HG02852 (cell line): ENCODE results near the gene TBC1D9B.

Experiments
- ATAC-seq: cut with Tn5 transposase; IDR thresholded peaks from one replicate; pipeline ENCODE4 v1.9.1; 2021; ENCODE audit warnings: mild to moderate bottlenecking, moderate library complexity; ENCODE audit not compliant: unreplicated experiment

Gene TBC1D9B

GRCh38 chr5:179870952-179871351 is 36.7 kb downstream of the TBC1D9B start:
- no peak for ATAC-seq

DNA sequence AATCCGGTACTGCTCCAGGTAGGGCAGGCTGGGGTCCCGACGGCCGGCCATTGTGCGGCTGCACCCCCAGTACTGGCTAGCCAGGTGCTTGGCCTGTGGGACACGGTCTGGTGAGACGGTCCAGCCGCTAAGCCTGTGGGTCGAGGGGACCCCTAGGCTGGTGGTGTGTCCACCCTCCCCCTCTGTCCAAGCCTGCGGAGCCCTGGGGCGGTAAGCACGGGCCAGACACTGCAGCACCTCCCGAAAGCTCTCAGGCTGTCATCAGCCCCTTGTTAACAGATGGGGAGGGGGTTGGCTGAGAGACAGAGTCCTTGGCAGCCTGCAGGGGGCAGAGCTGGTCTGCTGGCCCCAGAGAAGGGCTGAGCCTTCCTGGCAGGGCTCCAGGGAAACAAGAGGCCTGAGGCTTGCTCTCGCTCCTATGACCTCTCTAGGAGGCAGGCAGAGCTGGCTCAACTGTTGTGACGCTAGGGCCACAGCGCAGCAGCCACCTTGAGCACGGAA is 37.2 kb downstream of the TBC1D9B start:
- no peak for ATAC-seq

DNA sequence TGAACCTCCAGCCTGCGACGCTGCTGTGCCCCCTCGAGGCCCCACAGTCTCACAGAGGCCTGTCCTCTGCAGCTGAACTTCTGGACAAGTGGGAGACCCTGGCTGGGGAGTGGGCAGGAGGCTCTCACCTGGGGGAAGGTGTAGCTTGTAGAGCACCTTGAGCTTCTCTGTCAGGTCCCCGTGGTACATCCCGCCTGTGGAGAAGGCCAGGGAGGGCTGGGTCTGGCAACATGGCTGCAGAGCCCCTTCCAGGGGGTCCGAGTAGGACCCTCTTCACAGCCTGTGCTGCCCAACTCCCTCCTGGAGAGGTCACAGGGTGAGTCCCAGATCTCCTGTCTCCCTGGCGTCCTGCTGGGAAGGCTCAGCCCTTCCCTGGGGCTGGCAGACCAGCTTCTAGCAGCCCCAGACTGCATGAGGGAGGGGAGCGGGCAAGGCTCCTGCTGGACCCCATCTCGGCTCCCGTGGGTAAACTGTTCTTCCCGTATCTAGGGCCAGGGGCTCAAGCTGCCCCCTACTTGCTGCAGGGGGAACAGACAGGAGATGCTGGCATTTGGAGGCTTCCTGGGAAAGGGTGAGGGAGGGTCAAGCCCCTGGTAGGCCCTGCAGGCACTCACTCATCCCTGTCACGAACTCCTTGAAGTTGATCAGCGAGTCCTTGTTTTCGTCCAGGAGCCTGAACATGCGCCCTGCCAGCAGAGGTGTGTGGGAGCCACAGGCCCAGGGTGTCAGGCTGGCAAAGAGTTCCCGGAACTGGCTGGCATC is 37.9 kb downstream of the TBC1D9B start:
- no peak for ATAC-seq

DNA sequence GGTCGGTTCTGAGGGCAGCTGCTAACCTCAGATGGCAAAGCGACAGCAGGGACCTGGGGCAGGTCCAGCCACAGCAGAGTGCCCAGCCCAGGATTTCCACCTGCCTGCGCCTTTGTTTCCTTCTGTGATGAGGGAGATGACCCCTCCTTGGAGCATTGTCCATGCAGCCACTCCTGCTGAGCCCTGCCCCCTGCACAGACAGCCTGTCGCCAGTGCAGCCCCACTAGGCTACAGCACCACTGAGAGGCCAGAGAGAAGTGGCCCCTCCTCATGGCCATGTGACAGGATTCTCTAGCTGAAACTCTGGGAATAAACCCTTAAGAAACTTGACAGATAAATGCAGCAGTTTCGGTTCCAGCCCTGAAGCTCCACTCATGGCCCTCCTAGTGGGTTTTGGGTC is 38.6 kb downstream of the TBC1D9B start:
- ATAC-seq = no peak

DNA sequence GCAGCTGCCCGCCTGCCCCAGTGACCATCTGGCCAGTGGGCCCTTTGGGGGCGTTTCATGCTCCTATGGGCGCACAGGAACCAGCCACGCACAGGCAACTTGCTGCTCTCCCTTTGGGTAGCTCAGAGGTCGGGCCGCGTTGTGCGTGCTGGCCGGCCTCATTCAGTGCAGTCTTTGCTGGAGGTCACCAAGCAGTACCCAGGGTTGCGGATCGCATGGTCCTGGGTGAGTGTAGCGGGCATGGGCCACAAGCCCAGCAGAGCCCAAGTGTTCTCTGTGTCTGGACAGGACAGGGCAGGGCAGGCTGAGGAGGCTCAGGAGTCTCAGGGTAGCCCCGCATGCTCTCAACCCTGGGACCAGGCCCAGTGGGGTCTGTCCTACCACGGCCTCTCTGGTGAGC is 39.2 kb downstream of the TBC1D9B start:
- no peak for ATAC-seq

GRCh38 chr5:179867476-179867875 is 40.2 kb downstream of the TBC1D9B start:
- ATAC-seq = no peak

GRCh38 chr5:179867079-179867465 is 40.6 kb downstream of the TBC1D9B start:
- ATAC-seq = no peak

DNA sequence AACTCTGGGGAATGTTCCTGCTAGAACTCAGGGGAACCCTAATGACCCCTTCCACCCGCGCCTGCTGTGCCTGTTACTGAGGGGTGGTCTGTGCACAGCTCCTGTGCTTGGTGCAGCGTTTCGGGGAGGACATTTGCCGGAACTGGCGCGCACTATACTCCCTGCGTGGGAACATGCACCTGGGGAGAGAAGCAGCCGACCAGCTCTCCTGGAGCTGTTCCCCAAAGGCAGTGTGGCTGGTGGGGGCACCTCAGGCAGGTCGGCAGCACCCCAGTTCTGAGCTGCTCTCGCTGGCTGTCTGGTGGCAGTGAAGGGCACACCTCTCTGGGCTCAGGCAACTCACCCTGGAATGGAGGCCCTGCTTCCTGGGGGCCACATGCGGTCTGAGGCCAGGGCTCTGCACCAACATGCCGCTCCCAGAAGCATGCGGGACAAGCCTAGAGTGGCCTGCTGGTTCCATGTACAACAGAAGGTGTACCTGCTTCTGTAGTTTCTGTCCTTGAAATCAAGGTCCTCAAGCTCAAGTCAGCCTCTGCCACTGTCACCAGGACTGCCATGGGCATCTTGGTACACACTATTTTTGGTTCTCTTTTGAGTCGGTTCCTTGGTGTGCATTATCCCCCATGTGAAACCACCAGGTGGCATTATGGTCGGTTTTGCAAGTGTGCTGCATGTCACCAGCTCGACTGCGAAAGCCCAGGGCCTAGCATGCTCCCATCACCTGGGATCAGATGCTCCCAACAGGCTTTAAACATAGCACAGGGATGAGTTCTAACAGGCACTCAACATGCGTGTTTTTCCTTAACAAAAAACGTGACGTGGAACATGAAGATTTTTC is 41.2 kb downstream of the TBC1D9B start:
- no peak for ATAC-seq

- ATAC-seq = no peak
These were observed 42.0 kb downstream of the TBC1D9B start for GRCh38 chr5:179865491-179866240.

GRCh38 chr5:179864686-179865085 is 43.0 kb downstream of the TBC1D9B start:
- no peak for ATAC-seq

DNA sequence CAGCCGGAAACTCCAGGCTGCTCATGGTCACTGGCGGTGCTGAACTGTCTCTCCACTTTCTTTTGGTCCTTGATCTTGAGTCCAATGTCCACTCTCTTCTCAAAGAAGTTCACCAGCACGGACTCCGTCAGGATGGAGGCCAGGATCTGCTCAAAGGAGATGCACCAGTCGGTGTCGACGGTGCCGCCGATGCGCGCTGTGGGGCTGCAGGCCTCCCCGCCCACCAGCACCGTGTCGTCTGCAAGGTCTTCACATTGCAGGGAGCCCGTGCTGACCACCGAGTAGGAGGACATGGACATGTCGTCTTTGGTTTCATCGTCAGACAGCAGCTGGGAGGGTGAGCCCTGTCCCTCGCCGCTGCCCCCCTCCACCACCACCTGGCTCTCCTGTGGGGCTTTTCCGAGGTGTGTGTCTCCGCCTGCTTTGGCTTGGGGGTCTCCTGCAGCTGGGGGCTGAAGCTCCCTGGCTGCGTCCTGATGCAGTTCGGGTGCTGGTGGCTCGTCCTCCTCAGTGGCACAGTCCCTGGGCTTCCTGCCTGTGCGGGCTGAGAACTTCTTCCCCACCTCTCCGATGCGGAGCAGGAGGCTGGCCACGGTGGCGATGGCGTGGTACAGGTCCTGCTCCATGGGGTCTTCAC is 44.1 kb downstream of the TBC1D9B start:
- no peak for ATAC-seq

GRCh38 chr5:179862891-179863290 is 44.8 kb downstream of the TBC1D9B start:
- no peak for ATAC-seq

DNA sequence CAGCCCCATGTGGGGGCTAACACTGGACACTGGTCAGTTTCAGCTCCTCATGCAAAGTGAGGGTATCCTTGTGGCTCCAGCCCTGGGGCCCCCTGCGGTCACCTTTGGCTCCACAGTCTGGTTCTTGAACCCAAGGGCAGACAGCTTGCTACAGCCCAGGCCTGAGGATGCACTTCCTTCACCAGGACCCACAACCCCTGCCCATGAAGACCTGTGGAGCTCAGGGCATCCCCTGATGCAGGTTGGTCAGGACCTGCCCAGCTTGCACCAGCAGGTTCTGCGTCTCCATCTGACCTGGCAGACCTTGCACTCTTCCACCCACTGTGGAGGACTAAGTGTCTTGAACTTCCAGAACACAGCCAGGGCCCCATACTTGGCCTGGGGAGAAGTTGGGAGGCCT is 45.4 kb downstream of the TBC1D9B start:
- ATAC-seq = no peak

GRCh38 chr5:179860301-179860700 is 47.4 kb downstream of the TBC1D9B start:
- ATAC-seq = no peak

DNA sequence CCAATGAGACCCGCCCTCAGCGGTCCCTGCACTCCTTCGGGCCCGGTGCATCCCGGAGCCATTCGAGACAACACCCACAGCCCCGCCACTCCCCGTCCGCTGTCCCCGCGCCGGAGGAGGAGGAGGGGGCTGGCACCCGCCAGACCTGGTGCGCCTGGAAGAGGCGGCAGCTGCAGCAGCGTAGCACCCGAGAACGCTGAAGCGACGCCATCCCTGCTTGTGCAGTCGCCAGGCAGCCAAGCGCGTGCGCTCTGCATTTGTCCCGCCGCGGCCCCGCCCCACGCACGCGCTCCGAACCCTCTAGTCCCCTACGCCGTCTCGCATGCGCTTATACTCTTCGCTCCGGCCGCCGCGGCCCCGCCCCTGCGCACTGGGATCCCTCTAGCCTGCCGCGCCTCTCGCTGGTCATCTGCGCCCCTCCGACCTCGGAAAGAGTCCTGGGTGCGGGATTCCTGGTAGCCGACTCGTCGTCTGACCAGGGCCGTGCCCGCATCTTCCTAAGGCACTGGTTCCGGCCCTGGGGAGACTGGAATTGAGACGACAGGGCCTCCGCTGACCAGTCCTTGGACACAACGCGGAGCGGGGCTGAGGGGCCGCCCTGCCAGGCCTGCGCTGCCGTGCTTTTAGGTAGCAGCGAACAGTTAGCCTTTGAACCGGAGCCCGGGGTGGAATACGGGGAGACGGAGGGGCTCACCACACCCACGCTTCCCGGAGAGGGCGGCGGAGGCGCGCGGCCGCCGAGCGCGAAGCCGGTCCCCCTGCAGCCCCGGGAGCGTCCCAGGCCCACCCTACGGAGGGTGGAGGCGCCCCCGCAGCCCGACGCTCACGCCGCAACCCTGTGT is 48.9 kb downstream of the TBC1D9B start, which contains the start of gene MRNIP:
Gene MRNIP (minus strand): TSS at position 232 of the 842 bp plus-strand sequence. CDS start 21 bp downstream, at position 211.
- peak; percentile 96 for ATAC-seq

- ATAC-seq = peak; percentile 45
These were observed 49.5 kb downstream of the TBC1D9B start for GRCh38 chr5:179858241-179858585.

DNA sequence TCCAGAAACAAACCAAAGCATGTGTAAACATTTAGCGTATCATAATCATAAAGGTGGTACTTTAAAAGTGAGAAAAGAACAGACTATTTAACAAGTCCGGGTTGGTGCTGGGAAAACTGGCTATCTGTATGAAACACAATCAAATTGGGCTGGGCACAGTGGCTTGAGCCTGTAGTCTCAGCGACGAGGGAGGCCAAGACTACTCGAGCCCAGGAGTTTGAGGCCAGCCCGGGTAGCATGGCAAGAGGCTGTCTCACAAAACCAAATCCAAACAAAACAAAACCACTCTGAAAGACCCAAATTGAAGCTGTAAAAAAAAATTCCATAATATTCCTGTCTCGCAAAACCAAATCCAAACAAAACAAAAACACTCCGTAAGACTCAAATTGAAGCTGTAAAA is 53.3 kb downstream of the TBC1D9B start:
- ATAC-seq = no peak

DNA sequence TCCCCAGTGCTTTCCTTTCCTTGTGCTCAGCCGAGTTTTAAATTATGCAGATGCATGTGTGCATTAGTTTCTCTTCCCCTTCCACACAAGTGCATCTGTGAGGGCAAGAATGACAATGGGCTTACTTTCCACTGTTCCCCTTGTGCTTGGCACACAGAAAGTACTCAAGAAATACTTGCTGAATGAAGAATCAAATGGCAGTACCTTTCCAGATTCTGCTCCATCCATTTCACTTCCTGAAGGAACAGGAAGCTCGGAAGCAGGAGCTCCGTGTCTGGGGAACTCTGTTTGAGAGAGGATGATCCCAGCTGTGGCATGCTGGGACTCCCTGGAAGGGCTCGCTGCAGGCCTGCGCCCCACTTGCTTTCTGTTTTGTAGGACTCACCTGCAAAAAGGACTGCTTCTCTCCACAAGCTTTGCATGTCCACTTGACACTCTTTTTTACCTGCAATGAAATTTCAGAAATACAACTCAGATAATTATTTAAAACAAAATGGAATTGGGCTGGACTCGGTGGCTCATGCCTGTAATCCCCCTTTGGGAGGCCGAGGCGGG is 54.6 kb downstream of the TBC1D9B start:
- ATAC-seq = peak; percentile 91

DNA sequence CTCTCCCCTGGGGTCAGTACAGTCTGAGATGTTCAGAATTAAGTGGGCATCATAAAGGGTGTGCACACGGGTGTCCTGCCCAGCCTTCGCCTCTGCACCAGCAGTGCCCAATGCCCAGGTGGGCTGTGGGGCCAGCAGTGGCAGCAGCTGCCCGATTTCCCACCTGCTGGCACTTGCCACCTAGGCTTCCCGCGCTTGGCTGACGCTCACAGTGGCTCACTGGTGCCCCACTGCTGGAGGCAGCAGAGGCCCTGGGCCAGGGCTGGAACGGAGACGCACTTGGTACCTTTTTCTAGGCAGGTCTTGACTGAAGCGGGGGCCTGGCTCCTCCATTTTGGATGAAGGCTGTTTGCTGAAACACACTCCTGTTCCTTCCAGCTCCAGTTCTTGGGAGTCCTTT is 66.1 kb downstream of the TBC1D9B start:
- no peak for ATAC-seq

GRCh38 chr5:179840766-179841165 is 66.9 kb downstream of the TBC1D9B start:
- ATAC-seq = no peak
